NCI-H1092 treated with DMSO at 0.1 percent for 48 hours (cell line): ENCODE measurements around the gene NT5C1B.

Experiments used
- DNase-seq: peaks from one replicate; lab custom pipeline; 2025; lab: John Stamatoyannopoulos, UW

The NT5C1B gene

DNA sequence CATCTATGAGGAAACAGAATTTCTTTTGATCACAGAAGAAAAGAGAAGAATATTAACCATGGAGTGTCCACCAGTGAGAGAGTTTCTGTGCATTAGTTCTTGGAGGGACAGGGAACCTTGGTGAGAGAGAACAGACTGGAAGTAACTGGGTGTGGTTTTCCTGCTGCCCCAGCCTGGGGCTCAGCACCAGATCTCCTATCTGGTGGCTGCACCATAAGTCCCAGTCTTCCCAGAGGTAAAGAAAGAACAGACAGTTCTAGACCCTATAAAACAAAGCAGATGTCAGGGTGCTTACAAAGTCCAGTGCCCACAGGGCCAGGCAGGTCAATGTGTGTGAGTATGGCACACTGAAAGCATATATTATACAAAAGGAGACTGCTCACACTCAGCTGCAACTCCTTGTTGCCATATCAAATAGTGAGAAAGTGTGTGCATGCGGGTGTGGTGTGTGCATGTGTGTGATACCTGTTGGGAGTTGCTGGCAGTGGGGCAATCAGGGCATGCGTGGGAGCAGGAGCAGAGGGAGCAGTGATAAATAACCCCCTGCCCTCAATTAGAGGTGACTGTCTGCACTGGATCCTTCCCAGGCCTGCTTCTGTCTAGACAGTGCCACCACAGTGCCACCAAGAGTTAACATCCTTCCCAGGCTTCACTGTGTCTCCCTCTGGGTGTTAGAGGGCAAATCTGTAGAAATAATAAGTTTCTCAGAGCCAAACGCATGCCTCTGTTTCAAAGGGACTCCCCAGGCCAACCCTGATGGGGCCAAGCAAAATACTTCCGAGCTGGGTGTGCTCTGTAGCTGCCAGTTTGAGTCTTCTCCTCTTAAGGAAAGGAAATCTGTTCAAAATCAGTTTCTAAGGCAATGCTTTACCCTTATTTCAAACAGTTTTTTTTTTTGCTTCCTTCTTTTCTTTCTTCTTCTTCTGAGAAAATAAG lies 74.6 kb downstream of the NT5C1B start:
- DNase-seq = no peak
